Measurements from ENCODE around the gene CFAP300. TPM values are rescaled to one million over a fixed set of nuclear protein-coding genes. Genes with fewer than 3 reads are reported as not detected.

The CFAP300 gene
- total RNA-seq, 1 experiment from 2014 or later: 3.9 TPM

DNA sequence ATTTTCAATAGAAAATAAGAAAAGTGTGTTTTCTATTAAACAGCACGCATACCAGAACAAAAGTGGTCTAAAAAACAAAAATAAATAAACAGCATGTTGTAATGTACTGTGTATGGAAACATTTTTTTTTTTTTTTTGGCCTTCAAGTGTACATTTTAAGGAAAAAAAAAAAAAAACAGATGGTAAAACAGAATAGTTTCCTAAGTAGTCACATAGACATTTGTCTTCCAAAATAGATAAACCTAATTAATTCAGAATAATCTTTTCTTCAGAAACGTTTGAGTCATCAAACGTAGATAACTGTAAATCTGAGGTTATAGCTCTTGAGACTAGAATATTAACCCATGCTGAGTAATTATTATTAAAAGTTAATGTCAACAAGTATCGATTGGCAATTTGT, 396 bp upstream of the CFAP300 start:
- H4K20me1 ChIP-seq (ENCODE audit: low read length): no peaks in the 10 kb centered on the region
- no peak for ATAC-seq
- no peak overlapping the region for H3K27ac ChIP-seq (ENCODE audit: low read length)
- peak overlapping the region; percentile 78 for H3K4me3 ChIP-seq (ENCODE audit: low read length)
- H2AFZ ChIP-seq (ENCODE audit: low read length): peak overlapping the region; percentile 97
- no peaks in the 10 kb centered on the region for H3K36me3 ChIP-seq (ENCODE audit: low read depth, low read length)
- H3K9ac ChIP-seq (ENCODE audit: low read length): peak overlapping the region; percentile 53
- H3K9me3 ChIP-seq (ENCODE audit: low read length): no peaks in the 10 kb centered on the region
- H3K79me2 ChIP-seq (ENCODE audit: low read length): no peaks in the 10 kb centered on the region
- intact Hi-C loops (cut with micrococcal nuclease): loop anchor here (1.0 kb wide), 1 partner anchor 63 kb away; the partner anchor contains the start of gene YAP1
- no peak for DNase-seq
- H3F3A ChIP-seq (ENCODE audit: low read length, unreplicated experiment): no peaks in the 10 kb centered on the region
- CTCF ChIA-PET: no interaction called here
- H3K27me3 ChIP-seq (ENCODE audit: low read length): no peaks in the 10 kb centered on the region
- POLR2A ChIA-PET (ENCODE audit: unreplicated experiment): no interaction called here
- no peaks in the 10 kb centered on the region for H3K4me1 ChIP-seq (ENCODE audit: insufficient read depth, low read length)
- peak overlapping the region; percentile 97 for H3K4me2 ChIP-seq (ENCODE audit: low read length)
- no peaks in the 10 kb centered on the region for H3K9me2 ChIP-seq (replicated peaks; ENCODE audit: low read length)
- TF ChIP-seq EZH2phosphoT487 (IDR thresholded peaks at IDR 0.05; ENCODE audit: borderline replicate concordance, low read length): no peak
- TF ChIP-seq, protein P1, sequence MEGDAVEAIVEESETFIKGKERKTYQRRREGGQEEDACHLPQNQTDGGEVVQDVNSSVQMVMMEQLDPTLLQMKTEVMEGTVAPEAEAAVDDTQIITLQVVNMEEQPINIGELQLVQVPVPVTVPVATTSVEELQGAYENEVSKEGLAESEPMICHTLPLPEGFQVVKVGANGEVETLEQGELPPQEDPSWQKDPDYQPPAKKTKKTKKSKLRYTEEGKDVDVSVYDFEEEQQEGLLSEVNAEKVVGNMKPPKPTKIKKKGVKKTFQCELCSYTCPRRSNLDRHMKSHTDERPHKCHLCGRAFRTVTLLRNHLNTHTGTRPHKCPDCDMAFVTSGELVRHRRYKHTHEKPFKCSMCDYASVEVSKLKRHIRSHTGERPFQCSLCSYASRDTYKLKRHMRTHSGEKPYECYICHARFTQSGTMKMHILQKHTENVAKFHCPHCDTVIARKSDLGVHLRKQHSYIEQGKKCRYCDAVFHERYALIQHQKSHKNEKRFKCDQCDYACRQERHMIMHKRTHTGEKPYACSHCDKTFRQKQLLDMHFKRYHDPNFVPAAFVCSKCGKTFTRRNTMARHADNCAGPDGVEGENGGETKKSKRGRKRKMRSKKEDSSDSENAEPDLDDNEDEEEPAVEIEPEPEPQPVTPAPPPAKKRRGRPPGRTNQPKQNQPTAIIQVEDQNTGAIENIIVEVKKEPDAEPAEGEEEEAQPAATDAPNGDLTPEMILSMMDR (conservative IDR thresholded peaks at IDR 0.05; ENCODE audit: low read depth, low read length): no peak
- TF ChIP-seq EZH2 (IDR thresholded peaks at IDR 0.05; ENCODE audit: low read length, unreplicated experiment): no peak
- BruUV-seq (replicated peaks): TSS peak; percentile 57

GRCh38 chr11:102050927-102051575, 3.8 kb downstream of the CFAP300 start:
- ChIA-PET CTCF (no interaction called here), POLR2A (ENCODE audit: unreplicated experiment) (no interaction called here)
- Histone ChIP-seq H3K4me3 (ENCODE audit: low read length) (no peak overlapping the region), H3F3A (ENCODE audit: low read length, unreplicated experiment) (no peaks in the 10 kb centered on the region), H3K9ac (ENCODE audit: low read length) (no peak overlapping the region), H3K79me2 (ENCODE audit: low read length) (no peaks in the 10 kb centered on the region), H2AFZ (ENCODE audit: low read length) (no peak overlapping the region), H3K27ac (ENCODE audit: low read length) (no peak overlapping the region), H3K36me3 (ENCODE audit: low read depth, low read length) (no peaks in the 10 kb centered on the region), H3K27me3 (ENCODE audit: low read length) (no peaks in the 10 kb centered on the region), H3K9me3 (ENCODE audit: low read length) (no peaks in the 10 kb centered on the region), H3K4me1 (ENCODE audit: insufficient read depth, low read length) (no peaks in the 10 kb centered on the region), H4K20me1 (ENCODE audit: low read length) (no peaks in the 10 kb centered on the region), H3K9me2 (replicated peaks; ENCODE audit: low read length) (no peaks in the 10 kb centered on the region), H3K4me2 (ENCODE audit: low read length) (no peak overlapping the region)
- ATAC-seq (no peak), DNase-seq (no peak)
- no peak for TF ChIP-seq EZH2phosphoT487 (IDR thresholded peaks at IDR 0.05; ENCODE audit: borderline replicate concordance, low read length)
- no peak for TF ChIP-seq EZH2 (IDR thresholded peaks at IDR 0.05; ENCODE audit: low read length, unreplicated experiment)
- TF ChIP-seq, protein P1 (conservative IDR thresholded peaks at IDR 0.05; ENCODE audit: low read depth, low read length): no peak
- no TSS peak for BruUV-seq (replicated peaks)
- intact Hi-C loops (cut with micrococcal nuclease): no loop called here

- Histone ChIP-seq H3K4me2 (ENCODE audit: low read length) (no peak overlapping the region), H3F3A (ENCODE audit: low read length, unreplicated experiment) (no peaks in the 10 kb centered on the region), H3K9ac (ENCODE audit: low read length) (no peak overlapping the region), H3K36me3 (ENCODE audit: low read depth, low read length) (no peaks in the 10 kb centered on the region), H3K79me2 (ENCODE audit: low read length) (no peaks in the 10 kb centered on the region), H3K27ac (ENCODE audit: low read length) (no peak overlapping the region), H3K27me3 (ENCODE audit: low read length) (no peaks in the 10 kb centered on the region), H3K9me2 (replicated peaks; ENCODE audit: low read length) (no peaks in the 10 kb centered on the region), H3K9me3 (ENCODE audit: low read length) (no peaks in the 10 kb centered on the region), H3K4me3 (ENCODE audit: low read length) (no peak overlapping the region), H4K20me1 (ENCODE audit: low read length) (no peaks in the 10 kb centered on the region), H3K4me1 (ENCODE audit: insufficient read depth, low read length) (no peaks in the 10 kb centered on the region), H2AFZ (ENCODE audit: low read length) (no peak overlapping the region)
- DNase-seq (no peak), ATAC-seq (peak; percentile 45; the same call in 1 of the 2 replicates)
- ChIA-PET POLR2A (ENCODE audit: unreplicated experiment) (no interaction called here), CTCF (no interaction called here)
- intact Hi-C loops (cut with micrococcal nuclease): no loop called here
- BruUV-seq (replicated peaks): no TSS peak
- TF ChIP-seq EZH2phosphoT487 (IDR thresholded peaks at IDR 0.05; ENCODE audit: borderline replicate concordance, low read length) (no peak), EZH2 (IDR thresholded peaks at IDR 0.05; ENCODE audit: low read length, unreplicated experiment) (no peak)
- TF ChIP-seq, protein P1 (conservative IDR thresholded peaks at IDR 0.05; ENCODE audit: low read depth, low read length): peak; percentile 47
Measured at GRCh38 chr11:102061276-102061675, 14.0 kb downstream of the CFAP300 start.

All from PC-3 (cell line).